Right kidney (tissue), 1 donor: ENCODE measurements around the gene FOXN3.

Experiments used
- DNase-seq: peaks from one replicate; pipeline ENCODE4 v3.0.0-alpha.2; 2016

Gene FOXN3

DNA sequence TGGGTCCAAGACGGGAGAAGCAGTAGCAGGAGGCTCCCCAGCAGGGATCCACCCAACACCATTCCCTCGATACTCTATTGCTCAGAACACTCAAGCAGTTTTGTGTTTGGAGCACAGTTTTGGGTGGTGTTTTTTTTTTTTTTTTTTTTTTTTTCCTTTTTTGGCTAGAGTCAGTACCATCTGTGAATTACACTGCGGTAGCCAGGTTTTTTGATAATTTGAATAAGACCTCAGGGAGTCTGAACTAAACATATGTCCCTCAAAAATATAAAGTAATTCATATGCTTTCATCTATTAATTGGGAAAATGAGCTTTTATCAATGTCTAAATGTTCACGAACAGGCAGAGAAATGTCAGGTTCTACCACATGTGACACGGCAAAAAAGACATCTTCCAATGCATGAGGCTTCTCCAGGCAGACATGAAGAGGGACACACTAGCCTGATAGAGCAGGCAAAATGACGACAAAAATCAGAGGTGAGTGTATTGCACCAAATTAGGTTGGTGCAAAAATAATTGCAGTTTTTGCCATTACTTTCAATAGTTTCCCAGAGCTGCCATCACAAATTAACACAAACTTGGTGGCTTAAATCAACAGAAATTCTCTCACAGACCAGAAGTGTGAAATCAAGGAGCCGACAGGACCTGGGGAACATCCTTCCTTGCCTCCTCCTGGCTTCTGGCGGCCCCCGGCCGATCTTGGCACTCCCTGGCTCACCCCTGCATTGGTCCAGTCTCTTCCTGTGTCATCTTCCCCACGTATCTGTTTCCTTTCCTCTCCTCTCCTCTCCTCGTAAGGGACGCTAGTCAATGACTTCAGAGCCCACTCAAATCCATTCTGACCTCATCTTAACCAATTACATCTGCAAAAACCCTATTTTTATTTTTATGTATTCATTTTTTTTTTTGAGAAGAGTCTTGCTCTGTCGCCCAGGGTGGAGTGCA lies 33.9 kb downstream of the FOXN3 start:
- DNase-seq = no peak

DNA sequence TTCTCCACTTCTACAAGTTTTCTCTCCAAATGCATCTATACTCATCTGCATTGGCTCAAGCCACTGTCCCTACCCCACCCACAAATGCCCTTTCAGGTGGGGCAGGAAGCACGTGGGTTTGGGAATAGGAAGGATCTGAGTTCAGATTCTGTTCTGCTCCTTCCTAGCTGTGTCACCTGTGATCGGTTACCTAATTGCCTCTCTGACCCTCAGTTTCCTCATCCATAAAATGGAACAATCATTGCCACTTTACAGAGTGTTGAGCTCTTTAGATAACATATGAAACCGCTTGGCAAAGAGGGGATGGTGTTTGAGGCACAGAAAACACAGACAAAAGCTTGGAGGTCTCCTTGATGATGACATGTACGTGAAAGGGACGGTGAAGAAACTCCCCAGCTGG lies 34.5 kb downstream of the FOXN3 start:
- no peak for DNase-seq

- DNase-seq = no peak
Observed at GRCh38 chr14:89379891-89380820, 36.9 kb downstream of the FOXN3 start.

DNA sequence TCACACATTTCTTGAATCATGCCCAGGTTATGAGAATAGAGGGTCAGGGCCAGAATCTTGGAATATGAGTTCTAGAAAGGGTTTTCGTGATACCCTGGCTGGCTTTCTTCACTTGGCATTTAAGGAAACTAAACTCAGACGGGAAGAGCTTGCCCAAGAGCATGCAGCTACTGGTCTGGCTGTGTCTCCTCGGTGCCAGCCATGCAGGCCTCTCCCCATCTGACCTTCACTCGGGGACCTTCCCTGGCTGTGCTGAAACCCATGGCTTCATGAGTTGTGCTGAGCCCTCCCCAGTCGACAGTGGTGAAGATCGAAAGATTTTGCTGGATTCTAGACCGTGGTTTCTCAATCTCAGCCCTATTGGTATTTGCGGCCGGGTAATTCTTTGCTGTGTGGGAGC lies 38.0 kb downstream of the FOXN3 start:
- DNase-seq = no peak

DNA sequence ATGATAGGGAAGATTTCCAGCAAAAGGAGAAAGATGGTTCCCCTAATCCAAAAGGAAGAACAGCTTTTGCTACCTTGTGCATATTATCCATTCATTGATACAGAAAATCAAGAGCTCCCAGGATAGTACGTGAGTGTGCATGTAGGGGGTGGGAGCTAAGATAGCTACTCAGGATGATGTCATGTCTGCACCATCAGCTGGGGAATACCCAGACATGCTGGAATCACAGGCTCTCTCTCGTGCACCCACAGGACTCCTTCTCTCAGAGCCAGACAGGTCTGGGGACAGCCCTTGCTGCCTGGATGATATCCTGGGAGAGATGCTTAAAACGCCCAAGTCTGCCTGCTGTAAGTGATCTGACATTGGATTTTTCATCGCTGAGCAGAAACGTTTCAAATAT lies 38.9 kb downstream of the FOXN3 start:
- DNase-seq = no peak

GRCh38 chr14:89377544-89377943 lies 39.5 kb downstream of the FOXN3 start:
- DNase-seq = no peak

- DNase-seq = no peak
Observed at GRCh38 chr14:89374908-89375307, 42.1 kb downstream of the FOXN3 start.

DNA sequence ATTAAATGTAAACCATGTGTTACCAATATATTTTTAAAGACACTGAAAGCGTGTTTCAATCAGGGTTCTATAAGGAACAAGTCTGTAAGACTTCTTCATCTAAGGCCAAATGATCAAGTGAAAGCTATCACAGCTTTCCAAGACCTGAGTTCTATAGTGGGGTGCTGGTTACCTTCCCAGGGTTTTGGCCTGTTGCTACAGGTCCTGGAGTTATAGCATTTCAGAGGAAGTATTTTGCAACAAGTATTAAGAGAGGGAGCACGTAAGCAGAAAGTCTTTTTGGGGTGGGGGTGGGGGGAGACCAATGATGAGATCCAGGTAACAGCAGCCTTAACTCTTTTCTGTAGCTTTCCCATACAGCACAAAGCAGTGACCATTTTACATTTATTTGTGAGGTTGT lies 43.8 kb downstream of the FOXN3 start:
- DNase-seq = no peak

DNA sequence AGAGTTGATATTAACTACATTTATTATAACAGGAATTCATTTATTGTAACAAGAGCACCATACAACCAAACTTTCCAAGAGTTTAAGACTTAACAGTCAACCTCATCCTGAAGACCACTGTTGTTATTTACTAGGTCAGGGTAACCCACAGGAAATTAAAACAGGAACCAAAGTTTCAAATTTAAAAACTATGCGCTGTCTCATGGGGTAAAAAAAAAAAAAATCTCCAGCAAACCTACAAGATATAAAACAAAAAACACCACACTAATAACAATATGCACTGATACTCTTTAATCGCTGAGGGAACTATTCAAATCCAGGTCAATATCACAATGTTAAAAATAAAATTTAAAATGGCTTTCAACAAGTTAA lies 44.5 kb downstream of the FOXN3 start:
- no peak for DNase-seq

DNA sequence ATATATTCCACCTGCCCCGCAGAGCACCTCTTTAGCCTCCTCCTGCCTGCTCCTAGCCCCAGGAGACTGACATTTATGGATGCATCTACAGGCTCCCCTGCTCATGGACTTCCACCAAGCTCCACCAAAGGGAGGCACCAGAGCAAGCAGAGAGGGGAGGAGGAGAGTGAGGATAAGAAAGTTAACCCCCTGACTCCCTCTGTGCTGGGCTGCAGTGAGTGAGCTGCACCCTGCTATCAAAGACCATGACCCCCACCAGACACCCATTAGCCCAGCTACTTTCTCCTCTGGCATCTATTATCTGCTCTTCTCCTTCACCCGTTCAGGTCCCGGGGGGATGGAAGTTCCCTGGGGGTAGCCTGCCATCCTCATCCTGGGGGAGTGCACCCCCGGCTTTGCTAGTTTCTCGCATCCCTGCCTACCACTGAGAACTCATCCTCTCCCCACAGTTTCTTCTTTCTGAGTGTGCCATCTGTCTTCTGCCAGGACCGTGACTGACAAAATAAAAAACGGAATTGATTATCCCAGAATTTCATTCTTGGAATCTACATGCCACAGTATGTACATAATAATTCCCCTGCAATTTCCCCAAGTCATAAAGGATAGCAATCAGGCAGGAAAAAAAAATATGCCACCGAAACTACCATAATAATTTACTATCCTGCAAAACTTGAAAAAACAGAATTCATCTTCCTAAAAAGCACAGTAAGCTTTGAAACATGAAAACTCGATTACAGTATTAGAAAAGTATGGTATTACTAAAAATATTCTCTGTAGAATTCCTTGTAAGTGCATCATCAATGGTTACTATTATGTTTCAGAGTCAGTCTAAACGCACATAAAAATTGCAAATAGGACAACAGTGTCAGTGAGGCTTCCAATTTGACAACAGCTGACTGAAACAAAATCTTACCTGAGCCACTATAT lies 45.2 kb downstream of the FOXN3 start:
- no peak for DNase-seq

GRCh38 chr14:89370781-89371180 lies 46.3 kb downstream of the FOXN3 start:
- DNase-seq = no peak

- DNase-seq = no peak
Observed at GRCh38 chr14:89370381-89370780, 46.7 kb downstream of the FOXN3 start.

- no peak for DNase-seq
Observed at GRCh38 chr14:89369656-89370055, 47.4 kb downstream of the FOXN3 start.

- no peak for DNase-seq
Observed at GRCh38 chr14:89368490-89369477, 48.2 kb downstream of the FOXN3 start.

- no peak for DNase-seq
Observed at GRCh38 chr14:89367779-89368120, 49.3 kb downstream of the FOXN3 start.

DNA sequence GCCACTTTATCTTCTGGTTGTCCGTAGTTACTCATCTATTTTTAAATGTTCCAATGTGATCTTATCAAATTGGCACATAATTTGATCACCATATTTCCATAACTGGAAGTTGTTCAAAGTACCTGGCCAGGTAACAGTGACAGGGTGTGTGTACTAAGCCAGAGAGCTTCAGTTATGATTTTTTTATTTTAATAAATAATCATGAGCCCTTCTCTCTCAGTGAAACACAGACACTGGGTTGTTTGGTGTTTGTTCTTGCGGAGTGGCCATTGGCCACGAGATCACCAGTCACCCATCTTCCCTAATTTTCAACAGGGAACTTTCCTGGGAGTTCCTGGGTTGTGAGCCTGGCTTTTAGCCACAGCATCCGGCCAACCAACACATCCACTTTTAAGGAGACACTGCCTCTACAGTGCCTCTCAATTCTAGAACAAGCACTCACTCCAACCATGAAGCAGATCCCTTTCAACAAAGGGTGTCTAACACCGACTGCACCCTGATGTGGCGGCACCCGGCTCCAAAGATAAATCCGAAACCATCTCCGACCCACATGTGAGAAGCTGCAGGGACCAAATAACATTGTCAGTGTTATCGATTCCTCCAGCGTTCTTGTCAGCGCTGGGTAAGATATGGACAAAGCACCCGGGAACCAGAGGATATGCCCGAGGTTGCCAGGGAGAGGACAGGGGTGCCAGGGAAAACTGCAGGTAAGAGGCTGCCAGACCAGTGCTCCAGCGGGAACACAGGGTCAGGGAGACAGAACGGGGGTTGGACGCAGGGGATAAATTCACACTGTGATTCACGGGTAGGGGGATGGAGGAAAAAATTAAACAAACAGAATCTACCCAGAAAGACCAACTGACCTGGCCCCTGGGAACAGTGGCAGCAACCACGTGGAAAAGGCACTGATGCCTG lies 49.9 kb downstream of the FOXN3 start:
- no peak for DNase-seq

DNA sequence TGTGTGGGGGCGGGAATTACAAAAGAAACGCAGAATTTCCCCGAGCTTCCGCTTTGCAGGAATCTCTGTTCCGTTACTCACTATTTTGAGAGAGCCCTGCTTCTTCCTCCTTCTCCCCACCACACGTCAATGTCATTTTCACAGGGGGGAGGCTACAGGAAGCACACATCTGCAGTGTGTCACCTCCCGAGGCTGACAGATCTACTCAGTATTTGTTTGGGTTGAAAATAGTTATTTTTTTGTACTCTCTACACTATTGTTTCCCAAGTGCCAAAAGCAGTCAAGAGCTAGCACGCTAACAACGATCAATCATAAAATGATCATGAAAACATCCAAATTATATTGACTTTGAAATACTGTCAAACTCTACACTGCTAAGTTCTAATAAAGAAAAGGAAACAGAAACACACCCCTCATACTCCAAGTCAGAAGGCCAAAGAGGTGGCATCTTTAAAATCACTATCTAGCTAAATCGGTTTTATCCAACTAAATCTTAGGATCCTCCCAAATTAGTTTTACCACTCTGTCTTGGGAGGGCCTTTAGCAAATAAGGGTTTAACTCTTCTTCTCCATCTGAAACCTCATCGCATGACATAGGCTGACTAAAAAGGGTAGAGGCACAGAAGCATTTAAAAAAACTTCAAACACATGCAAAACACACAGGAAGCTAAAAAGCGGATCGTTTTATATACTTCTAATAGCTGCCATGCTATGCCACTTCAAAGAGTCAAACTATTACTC lies 51.8 kb downstream of the FOXN3 start:
- DNase-seq = no peak

DNA sequence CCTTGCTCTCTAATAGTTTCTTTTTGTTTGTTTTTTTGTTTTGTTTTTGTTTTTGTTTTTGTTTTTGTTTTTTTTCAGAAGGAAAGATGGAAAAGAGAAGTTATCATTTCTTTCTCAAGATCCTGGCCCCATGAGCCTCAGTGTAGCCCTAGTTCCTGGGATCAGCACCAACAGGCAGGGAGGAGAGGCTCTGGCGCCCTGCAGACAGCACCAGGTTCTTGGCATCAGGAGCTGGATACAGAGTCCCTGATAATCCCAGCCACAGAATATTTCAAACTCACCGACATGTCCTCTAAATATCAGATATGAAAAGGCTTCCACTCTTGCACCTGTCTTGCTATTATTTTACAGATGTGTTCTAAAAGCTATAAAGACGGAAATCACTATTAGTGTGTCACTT lies 52.7 kb downstream of the FOXN3 start:
- DNase-seq = no peak

- no peak for DNase-seq
Observed at GRCh38 chr14:89360277-89360676, 56.8 kb downstream of the FOXN3 start.
